ENCODE measurements around the gene KDM4C.

KDM4C gene

GRCh38 chr9:7097785-7098752 is 340.3 kb downstream of the KDM4C start:
- H3K4me3 Mint-ChIP-seq, result no peak overlapping the region
- H3K27ac Mint-ChIP-seq, result no peak overlapping the region
- H3K36me3 Mint-ChIP-seq (ENCODE audit: low read depth), result peaks cover 49% of the 10 kb centered on the region
- H3K4me1 Mint-ChIP-seq, result no peaks in the 10 kb centered on the region
- peaks cover 14% of the 10 kb centered on the region for H3K9me3 Mint-ChIP-seq
- H3K27me3 Mint-ChIP-seq, result no peaks in the 10 kb centered on the region
- ATAC-seq (no peak), DNase-seq (no peak)

- Mint-ChIP-seq H3K36me3 (ENCODE audit: low read depth) (peaks cover 50% of the 10 kb centered on the region), H3K4me3 (no peak overlapping the region), H3K27ac (no peak overlapping the region), H3K4me1 (no peaks in the 10 kb centered on the region), H3K9me3 (peaks cover 9% of the 10 kb centered on the region), H3K27me3 (no peaks in the 10 kb centered on the region)
- DNase-seq (no peak), ATAC-seq (no peak)
These were observed 345.6 kb downstream of the KDM4C start for GRCh38 chr9:7103367-7103766.

- H3K36me3 Mint-ChIP-seq (ENCODE audit: low read depth), result peaks cover 47% of the 10 kb centered on the region
- H3K9me3 Mint-ChIP-seq, result peaks cover 5% of the 10 kb centered on the region
- no peak for ATAC-seq
- no peak overlapping the region for H3K27ac Mint-ChIP-seq
- no peak overlapping the region for H3K4me3 Mint-ChIP-seq
- H3K4me1 Mint-ChIP-seq, result no peaks in the 10 kb centered on the region
- no peak for DNase-seq
- no peaks in the 10 kb centered on the region for H3K27me3 Mint-ChIP-seq
These were observed 346.0 kb downstream of the KDM4C start for GRCh38 chr9:7103771-7104170.

- Mint-ChIP-seq H3K4me1 (no peaks in the 10 kb centered on the region), H3K27ac (no peak overlapping the region), H3K27me3 (no peaks in the 10 kb centered on the region), H3K9me3 (no peaks in the 10 kb centered on the region), H3K4me3 (no peak overlapping the region), H3K36me3 (ENCODE audit: low read depth) (peaks cover 43% of the 10 kb centered on the region)
- ATAC-seq (no peak), DNase-seq (no peak)
These were observed 346.9 kb downstream of the KDM4C start for GRCh38 chr9:7104625-7105024.

- H3K4me1 Mint-ChIP-seq, result no peaks in the 10 kb centered on the region
- ATAC-seq (no peak), DNase-seq (no peak)
- H3K4me3 Mint-ChIP-seq, result no peak overlapping the region
- no peak overlapping the region for H3K27ac Mint-ChIP-seq
- no peaks in the 10 kb centered on the region for H3K9me3 Mint-ChIP-seq
- peaks cover 47% of the 10 kb centered on the region for H3K36me3 Mint-ChIP-seq (ENCODE audit: low read depth)
- H3K27me3 Mint-ChIP-seq, result no peaks in the 10 kb centered on the region
These were observed 347.3 kb downstream of the KDM4C start for GRCh38 chr9:7105095-7105494.

GRCh38 chr9:7108936-7109335 is 351.2 kb downstream of the KDM4C start:
- ATAC-seq (no peak), DNase-seq (no peak)
- Mint-ChIP-seq H3K4me3 (no peak overlapping the region), H3K4me1 (no peaks in the 10 kb centered on the region), H3K27me3 (no peaks in the 10 kb centered on the region), H3K36me3 (ENCODE audit: low read depth) (peaks cover 37% of the 10 kb centered on the region), H3K9me3 (no peaks in the 10 kb centered on the region), H3K27ac (no peak overlapping the region)

GRCh38 chr9:7111413-7111812 is 353.6 kb downstream of the KDM4C start:
- no peak for DNase-seq
- H3K4me3 Mint-ChIP-seq, result no peak overlapping the region
- H3K27ac Mint-ChIP-seq, result no peak overlapping the region
- ATAC-seq, result no peak
- no peaks in the 10 kb centered on the region for H3K27me3 Mint-ChIP-seq
- H3K4me1 Mint-ChIP-seq, result no peaks in the 10 kb centered on the region
- H3K9me3 Mint-ChIP-seq, result no peaks in the 10 kb centered on the region
- H3K36me3 Mint-ChIP-seq (ENCODE audit: low read depth), result peaks cover 19% of the 10 kb centered on the region

- H3K36me3 Mint-ChIP-seq (ENCODE audit: low read depth), result peaks cover 16% of the 10 kb centered on the region
- H3K4me3 Mint-ChIP-seq, result no peak overlapping the region
- peaks cover 12% of the 10 kb centered on the region for H3K4me1 Mint-ChIP-seq
- H3K27me3 Mint-ChIP-seq, result no peaks in the 10 kb centered on the region
- H3K27ac Mint-ChIP-seq, result no peak overlapping the region
- H3K9me3 Mint-ChIP-seq, result no peaks in the 10 kb centered on the region
- no peak for ATAC-seq
- no peak for DNase-seq
These were observed 357.8 kb downstream of the KDM4C start for GRCh38 chr9:7115606-7116005.

GRCh38 chr9:7117676-7118561 is 360.1 kb downstream of the KDM4C start:
- DNase-seq (no peak), ATAC-seq (no peak)
- peaks cover 19% of the 10 kb centered on the region for H3K4me1 Mint-ChIP-seq
- H3K27me3 Mint-ChIP-seq, result no peaks in the 10 kb centered on the region
- no peak overlapping the region for H3K27ac Mint-ChIP-seq
- peaks cover 21% of the 10 kb centered on the region for H3K36me3 Mint-ChIP-seq (ENCODE audit: low read depth)
- no peaks in the 10 kb centered on the region for H3K9me3 Mint-ChIP-seq
- H3K4me3 Mint-ChIP-seq, result no peak overlapping the region

GRCh38 chr9:7118633-7119032 is 360.9 kb downstream of the KDM4C start:
- no peaks in the 10 kb centered on the region for H3K27me3 Mint-ChIP-seq
- DNase-seq (no peak), ATAC-seq (no peak)
- H3K4me3 Mint-ChIP-seq, result no peak overlapping the region
- H3K4me1 Mint-ChIP-seq, result peaks cover 19% of the 10 kb centered on the region
- no peak overlapping the region for H3K27ac Mint-ChIP-seq
- peaks cover 26% of the 10 kb centered on the region for H3K36me3 Mint-ChIP-seq (ENCODE audit: low read depth)
- H3K9me3 Mint-ChIP-seq, result no peaks in the 10 kb centered on the region

- ATAC-seq (no peak), DNase-seq (no peak)
- Mint-ChIP-seq H3K27ac (no peak overlapping the region), H3K4me3 (no peak overlapping the region), H3K4me1 (peaks cover 19% of the 10 kb centered on the region), H3K9me3 (no peaks in the 10 kb centered on the region), H3K36me3 (ENCODE audit: low read depth) (peaks cover 26% of the 10 kb centered on the region), H3K27me3 (no peaks in the 10 kb centered on the region)
These were observed 361.8 kb downstream of the KDM4C start for GRCh38 chr9:7119612-7120011.

GRCh38 chr9:7121055-7121454 is 363.3 kb downstream of the KDM4C start:
- Mint-ChIP-seq H3K27me3 (no peaks in the 10 kb centered on the region), H3K4me3 (no peak overlapping the region), H3K36me3 (ENCODE audit: low read depth) (peaks cover 26% of the 10 kb centered on the region), H3K4me1 (peaks cover 19% of the 10 kb centered on the region), H3K9me3 (no peaks in the 10 kb centered on the region), H3K27ac (no peak overlapping the region)
- ATAC-seq (peak; percentile 16), DNase-seq (no peak)

- H3K9me3 Mint-ChIP-seq, result no peaks in the 10 kb centered on the region
- H3K27me3 Mint-ChIP-seq, result no peaks in the 10 kb centered on the region
- H3K4me1 Mint-ChIP-seq, result peaks cover 19% of the 10 kb centered on the region
- H3K4me3 Mint-ChIP-seq, result no peak overlapping the region
- ATAC-seq, result no peak
- H3K36me3 Mint-ChIP-seq (ENCODE audit: low read depth), result peaks cover 26% of the 10 kb centered on the region
- DNase-seq, result no peak
- no peak overlapping the region for H3K27ac Mint-ChIP-seq
These were observed 363.9 kb downstream of the KDM4C start for GRCh38 chr9:7121664-7122063.

GRCh38 chr9:7123743-7124142 is 366.0 kb downstream of the KDM4C start:
- ATAC-seq (peak; percentile 36), DNase-seq (no peak)
- Mint-ChIP-seq H3K27ac (no peak overlapping the region), H3K9me3 (no peaks in the 10 kb centered on the region), H3K4me1 (peaks cover 16% of the 10 kb centered on the region), H3K36me3 (ENCODE audit: low read depth) (peaks cover 39% of the 10 kb centered on the region), H3K27me3 (no peaks in the 10 kb centered on the region), H3K4me3 (no peak overlapping the region)

- H3K4me1 Mint-ChIP-seq, result peaks cover 10% of the 10 kb centered on the region
- DNase-seq (no peak), ATAC-seq (no peak)
- no peak overlapping the region for H3K4me3 Mint-ChIP-seq
- peaks cover 40% of the 10 kb centered on the region for H3K36me3 Mint-ChIP-seq (ENCODE audit: low read depth)
- H3K9me3 Mint-ChIP-seq, result no peaks in the 10 kb centered on the region
- no peaks in the 10 kb centered on the region for H3K27me3 Mint-ChIP-seq
- H3K27ac Mint-ChIP-seq, result peak overlapping the region; percentile 6
These were observed 367.5 kb downstream of the KDM4C start for GRCh38 chr9:7125231-7125630.

Data from activated naive CD8-positive, alpha-beta T cell treated with anti-CD3 and anti-CD28 coated beads, Interleukin-2, amount 50 U/mL, for 24 hours (primary cell).